HG03571 (cell line): ENCODE measurements around the gene EIF1.

Experiments
- ATAC-seq: cut with Tn5 transposase; IDR thresholded peaks from one replicate; pipeline ENCODE4 v1.9.1; 2021; ENCODE audit not compliant: unreplicated experiment

The EIF1 gene

DNA sequence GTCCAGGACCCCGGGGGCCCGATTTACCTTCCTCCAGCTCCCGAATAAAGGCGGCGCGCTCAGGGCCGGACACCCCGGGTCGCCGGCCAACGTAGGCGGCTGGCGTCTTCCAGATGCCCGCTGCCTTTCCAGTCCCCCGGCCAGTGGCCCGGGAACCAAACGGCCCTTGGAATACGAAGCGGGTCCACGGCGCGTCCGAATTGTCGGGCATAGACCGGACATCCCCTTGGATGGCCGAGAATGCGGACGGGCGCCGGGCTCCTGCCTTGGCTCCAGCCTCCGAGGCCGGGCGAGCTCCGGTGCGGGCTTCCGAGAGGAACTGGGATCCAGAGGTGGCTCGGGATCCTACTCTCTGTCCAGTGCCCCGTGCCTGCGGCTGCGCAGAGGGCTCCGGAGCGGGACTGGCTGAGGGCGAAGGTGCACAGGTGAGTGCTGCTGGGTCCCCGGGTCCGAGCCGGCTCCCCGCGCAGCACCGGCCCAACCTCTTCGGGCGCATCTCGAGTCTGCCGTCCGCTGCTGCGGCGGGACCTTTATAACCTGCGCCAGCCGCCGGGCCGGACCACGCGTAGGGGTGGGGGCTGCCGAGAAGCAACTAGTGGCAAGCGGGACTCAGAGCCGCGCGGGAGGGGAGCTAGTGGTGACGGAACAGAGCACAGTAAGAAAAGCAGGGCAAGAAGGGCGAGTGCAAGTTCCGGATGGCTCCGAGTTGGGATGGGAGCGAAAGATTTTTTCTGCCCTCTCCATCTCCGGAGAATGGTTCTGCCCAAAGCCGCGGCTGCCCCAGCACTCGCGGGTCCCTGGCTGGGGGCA is 45.7 kb downstream of the EIF1 start, which contains the start of gene HAP1:
Gene HAP1, minus strand, starts transcription at position 505 of the 810 bp plus-strand sequence. Its CDS starts 9 bp downstream, at position 496.
- no peak for ATAC-seq

DNA sequence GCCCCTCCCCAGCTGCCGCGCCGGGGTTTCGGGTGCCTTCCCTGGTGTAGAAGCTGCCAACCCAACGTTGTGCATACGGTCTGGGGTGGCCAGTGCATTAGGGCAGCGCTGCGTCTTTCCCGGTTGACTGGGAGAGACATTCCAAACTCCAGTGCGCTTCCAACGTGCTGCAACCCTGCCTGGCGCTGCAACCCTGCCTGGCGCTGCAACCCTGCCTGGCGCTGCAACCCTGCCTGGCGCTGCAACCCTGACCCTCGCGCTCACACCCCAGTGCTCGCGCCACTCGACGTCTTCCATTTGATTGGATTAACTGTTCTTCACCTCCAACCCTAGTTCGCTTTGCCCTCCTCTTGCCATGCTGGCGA is 46.2 kb downstream of the EIF1 start:
- no peak for ATAC-seq

DNA sequence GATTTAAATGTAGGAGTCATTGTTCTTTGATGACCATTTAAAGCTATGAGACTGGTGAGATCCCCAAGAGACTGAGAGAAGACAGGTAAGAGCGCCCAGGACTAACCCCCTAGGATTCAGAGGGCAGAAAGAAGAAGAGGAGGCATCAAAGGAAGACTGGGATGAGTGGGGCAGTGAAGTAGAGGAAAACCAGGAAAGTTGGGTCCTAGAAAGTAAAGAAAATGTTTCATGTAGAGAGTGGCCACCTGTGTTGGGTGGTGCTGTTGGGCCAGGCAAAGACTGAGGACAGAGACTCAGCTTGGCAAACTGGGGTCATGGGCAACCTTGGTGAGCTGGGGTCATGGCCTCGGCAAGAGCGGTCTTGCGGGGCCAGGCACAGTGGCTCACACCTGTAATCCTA is 47.1 kb downstream of the EIF1 start:
- no peak for ATAC-seq

DNA sequence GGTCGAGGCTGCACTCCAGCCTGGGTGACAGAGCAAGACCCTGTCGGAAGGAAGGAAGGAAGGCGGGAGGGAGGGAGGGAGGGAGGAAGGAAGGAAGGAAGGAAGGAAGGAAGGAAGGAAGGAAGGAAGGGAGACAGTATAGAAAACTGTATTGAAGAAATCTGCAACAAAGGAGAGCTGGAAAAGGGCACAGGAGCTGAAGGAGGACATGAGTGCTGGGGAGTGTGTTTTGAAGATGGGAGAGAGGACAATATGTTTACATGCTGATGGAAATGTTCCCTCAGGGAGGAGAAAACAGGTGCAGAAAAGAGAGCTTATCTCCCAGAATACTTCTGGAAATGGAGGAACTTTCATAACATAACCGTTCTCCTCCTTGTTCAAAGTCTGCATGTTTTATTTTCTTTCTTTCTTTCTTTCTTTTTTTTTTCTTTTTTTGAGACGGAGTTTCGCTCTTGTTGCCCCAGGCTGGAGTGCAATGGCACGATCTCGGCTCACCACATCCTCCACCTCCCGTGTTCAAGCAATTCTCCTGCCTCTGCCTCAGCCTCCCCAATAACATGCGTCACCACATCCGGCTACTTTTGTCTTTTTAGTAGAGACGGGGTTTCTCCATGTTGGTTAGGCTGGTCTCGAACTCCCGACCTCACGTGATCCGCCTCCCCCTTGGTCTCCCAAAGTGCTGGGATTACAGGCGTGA is 48.4 kb downstream of the EIF1 start:
- ATAC-seq = no peak

DNA sequence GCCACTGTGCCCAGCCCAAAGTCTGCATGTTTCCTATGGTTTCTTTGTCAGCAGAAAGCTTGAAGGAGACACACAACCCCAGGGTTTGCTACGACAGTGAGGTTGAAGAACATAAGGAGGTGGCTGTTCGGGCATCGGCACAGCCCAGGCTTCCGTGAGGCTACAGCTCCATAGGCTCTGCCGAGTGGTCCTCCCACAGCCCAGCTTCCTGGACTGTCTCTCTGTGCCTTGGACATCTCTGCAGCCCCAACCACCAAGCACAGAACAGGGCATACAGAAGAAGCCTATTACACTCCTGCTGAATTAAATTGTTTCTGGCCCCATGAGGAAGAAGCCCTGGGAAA is 49.0 kb downstream of the EIF1 start:
- no peak for ATAC-seq

DNA sequence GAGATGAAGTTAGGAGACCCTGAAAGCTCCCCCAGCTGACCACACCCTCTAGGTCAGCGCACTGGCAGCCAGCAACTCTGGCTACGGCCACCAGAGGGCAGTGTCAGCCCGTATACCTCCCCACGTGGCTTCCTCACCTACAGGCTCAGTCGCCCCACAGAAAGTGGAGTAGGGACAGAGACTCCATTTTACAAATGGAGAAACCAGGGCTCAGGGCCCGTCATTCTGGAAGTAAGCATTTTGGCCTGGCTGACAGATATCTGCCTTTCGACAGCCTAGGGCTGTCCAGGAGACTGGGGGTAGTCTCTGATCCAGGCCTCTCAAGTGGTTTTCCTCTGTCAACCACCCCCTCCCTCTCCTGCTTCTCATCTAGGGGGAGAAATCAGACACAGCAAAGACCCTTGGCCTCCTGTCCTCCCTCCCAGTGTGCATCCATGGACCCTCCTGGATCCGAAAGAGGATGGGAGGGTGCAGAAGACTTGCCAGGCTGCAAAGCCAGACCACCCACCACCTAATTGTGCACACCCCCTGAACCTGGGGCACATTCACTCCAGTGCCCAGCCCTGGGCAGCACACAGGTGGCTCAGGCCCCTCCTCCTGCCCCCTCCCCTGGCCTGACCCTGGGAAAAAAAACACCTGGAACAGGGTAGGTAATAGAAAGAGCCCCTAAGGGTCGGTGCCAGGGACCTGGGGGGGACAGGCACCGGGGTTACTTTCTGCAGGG is 49.6 kb downstream of the EIF1 start:
- ATAC-seq = no peak

DNA sequence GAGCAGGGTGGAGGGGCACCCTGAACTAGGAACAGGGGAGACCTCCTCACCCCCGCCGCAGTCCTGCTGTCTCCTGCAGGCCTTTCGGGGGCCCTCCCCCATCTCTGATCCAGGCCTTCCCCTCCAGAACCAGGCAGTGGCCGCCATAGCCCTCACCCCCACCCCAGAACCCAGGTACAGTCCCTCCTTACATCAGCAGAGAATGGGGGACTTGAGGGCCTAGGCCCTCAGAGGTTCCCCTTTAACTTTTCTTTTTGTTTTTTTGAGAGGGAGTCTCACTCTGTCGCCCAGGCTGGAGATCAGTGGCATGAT is 50.1 kb downstream of the EIF1 start:
- ATAC-seq = no peak

DNA sequence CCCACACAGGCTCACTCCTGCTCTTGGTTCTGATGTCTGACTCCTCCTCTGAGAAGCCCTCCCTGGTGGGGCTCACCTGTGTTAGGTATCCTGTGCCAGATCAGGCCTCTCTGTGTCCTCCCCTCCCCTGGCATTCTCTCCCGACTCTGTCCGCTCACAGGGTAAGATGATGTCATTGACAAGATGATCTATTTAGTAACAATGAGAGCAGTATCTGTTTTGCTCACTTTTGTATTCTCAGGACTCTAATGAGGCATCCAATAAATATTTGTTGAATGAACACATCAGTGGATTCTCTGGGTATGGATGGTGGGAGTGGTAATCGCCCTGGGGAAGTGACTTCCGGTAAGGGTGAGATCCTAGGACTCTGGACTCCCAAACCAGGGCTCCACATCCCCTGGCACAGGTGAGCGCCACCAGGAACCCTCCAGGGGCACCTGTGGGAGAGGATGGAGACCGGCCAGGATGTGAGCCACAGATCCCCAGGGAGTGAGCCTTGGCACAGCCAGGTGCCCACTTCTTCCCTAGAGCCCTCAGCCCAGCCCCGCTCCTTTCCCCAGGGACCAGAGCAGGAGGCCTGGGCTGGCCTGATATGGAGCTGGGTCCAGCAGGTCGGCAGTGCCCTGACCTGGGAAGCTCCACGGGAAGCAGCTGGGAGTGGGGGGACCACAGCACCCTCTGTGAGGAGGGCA is 51.1 kb downstream of the EIF1 start:
- ATAC-seq = no peak

DNA sequence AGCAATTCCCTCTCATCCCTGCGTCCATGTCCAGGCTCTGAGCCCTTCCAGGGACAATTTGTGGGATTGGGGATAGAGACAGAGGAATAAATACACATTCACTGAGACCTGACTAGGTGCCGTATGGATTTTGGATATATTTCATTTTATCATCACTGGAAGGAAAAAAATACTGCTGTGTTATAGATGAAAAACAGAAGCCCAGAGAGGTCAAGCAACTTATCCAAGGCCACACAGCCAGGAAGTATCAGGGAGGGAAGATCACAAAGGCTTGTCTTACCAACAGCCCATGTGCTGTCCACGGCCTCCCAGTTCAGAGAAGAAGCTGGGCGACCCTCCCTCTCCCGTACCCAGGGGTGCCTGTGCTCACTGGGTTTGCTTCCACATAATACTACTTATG is 51.8 kb downstream of the EIF1 start:
- no peak for ATAC-seq

DNA sequence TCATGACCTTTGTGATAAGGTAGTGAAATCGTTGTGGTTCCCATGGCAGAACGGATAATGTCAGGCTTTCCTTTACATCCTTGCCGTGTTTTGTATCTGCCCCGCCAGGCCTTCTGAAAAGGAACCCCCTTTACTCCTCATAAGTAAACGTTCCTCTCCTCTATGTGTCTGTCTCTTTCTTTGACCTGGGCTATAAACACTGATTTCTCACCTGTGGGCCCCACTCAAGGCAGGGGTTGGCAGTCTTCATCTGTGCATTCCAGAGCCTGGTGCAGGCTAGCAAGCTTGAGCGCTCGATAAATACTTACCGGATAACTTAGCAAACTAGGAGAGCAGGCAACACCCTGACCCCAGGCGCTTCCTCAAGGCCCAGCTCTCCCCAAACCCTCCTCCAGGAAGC is 53.0 kb downstream of the EIF1 start:
- no peak for ATAC-seq
